BJ (cell line): ENCODE data around the gene OPCML. TPM values are rescaled to one million over a fixed set of nuclear protein-coding genes. Genes with fewer than 3 reads are reported as not detected.

Experiments used
- CTCF ChIA-PET: fragments of 350-600 bp; formaldehyde crosslinking; extraction: SDS; loops from one replicate; lab custom pipeline; 2021; ENCODE audit warnings: antibody characterized with exemption, inconsistent platforms; lab: Yijun Ruan, JAX
- POLR2A ChIA-PET: fragments of 300-600 bp; sonication (Branson Sonifier 250); formaldehyde crosslinking; extraction: SDS; loops from one replicate; lab custom pipeline; 2021; ENCODE audit warnings: antibody characterized with exemption; lab: Charles Lee
- DNase-seq: peaks from one replicate; pipeline ENCODE4 v3.0.0-alpha.2; 2011; ENCODE audit warnings: low read depth
- H3K27me3 ChIP-seq: 2 replicates; pipeline ENCODE4 v1.6.0; 2011; ENCODE audit warnings: low read length; ENCODE audit not compliant: control insufficient read depth, insufficient read depth
- H3K36me3 ChIP-seq: 2 replicates; pipeline ENCODE4 v1.5.1; 2011; ENCODE audit warnings: low read length; ENCODE audit not compliant: control insufficient read depth, insufficient read depth
- H3K4me3 ChIP-seq: 2 replicates; pipeline ENCODE4 v1.5.1; 2011; ENCODE audit warnings: low read depth, mild to moderate bottlenecking, control low read depth, low read length
- CTCF ChIP-seq: IDR thresholded peaks from 2 replicates; pipeline ENCODE4 v1.5.1; 2011; ENCODE audit warnings: low read depth, mild to moderate bottlenecking, control low read depth, inconsistent platforms, low read length, moderate library complexity; ENCODE audit not compliant: insufficient read depth
- polyA plus RNA-seq: library from polyadenylated mRNA; depleted of rRNA; stranded (reverse); fragments of >200 nt; gene quantifications from 2 replicates; pipeline ENCODE4 v1.2.3, GENCODE V29; 2011

Gene OPCML
- polyA plus RNA-seq, 1 experiment, result 2.0 TPM

- TF ChIP-seq CTCF, result no peak
- Histone ChIP-seq H3K4me3 (no peak overlapping the region), H3K27me3 (no peaks in the 10 kb centered on the region), H3K36me3 (no peaks in the 10 kb centered on the region)
- ChIA-PET POLR2A (no interaction called here), CTCF (interaction anchor here (0.6 to 1.8 kb wide), 2 partner anchors 9 to 125 kb away, joined by 3 to 4 read pairs; no protein-coding TSS in a partner anchor)
- DNase-seq, result no peak
Observed at GRCh38 chr11:132901638-132902471, 630.4 kb downstream of the OPCML start.

DNA sequence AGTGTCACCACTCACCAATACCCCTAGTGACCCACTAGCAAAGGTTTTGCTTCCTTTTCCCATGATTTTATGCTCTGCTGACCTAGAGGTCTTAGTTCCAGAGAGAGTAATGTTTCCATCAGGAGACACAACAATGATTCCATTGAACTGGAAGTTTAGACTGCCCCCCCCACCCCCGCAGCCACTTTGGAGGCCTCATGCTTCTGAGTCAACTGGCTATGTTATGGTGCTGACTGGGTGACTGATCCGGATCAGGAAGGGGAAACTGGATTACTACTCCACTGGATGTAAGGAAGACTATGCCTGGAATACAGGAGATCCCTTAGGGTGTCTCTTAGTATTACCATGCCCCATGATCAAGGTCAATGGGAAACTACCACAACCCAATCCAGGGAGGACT lies 633.6 kb downstream of the OPCML start:
- no peaks in the 10 kb centered on the region for H3K27me3 ChIP-seq
- ChIA-PET CTCF (no interaction called here), POLR2A (no interaction called here)
- TF ChIP-seq CTCF, result no peak
- no peaks in the 10 kb centered on the region for H3K36me3 ChIP-seq
- H3K4me3 ChIP-seq, result no peak overlapping the region
- no peak for DNase-seq

DNA sequence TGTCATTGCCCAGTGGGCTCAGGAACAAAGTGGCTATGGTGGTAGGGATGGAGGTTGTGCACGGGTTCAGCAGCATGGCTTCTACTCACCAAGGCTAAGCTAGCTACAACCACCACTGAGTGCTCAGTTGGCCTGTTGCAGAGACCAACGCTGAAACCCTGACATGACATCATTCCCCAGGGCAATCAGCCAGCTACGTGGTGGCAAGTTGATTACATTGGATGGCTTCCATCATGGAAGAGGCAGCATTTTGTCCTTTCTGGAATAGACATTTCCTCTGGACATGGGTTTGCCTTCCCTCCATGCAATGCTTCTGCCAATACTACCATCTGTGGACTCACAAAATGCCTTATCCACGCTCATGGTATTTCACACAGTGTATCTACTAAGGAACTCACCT lies 634.3 kb downstream of the OPCML start:
- TF ChIP-seq CTCF, result no peak
- ChIA-PET CTCF (no interaction called here), POLR2A (no interaction called here)
- Histone ChIP-seq H3K4me3 (no peak overlapping the region), H3K36me3 (no peaks in the 10 kb centered on the region), H3K27me3 (no peaks in the 10 kb centered on the region)
- no peak for DNase-seq

DNA sequence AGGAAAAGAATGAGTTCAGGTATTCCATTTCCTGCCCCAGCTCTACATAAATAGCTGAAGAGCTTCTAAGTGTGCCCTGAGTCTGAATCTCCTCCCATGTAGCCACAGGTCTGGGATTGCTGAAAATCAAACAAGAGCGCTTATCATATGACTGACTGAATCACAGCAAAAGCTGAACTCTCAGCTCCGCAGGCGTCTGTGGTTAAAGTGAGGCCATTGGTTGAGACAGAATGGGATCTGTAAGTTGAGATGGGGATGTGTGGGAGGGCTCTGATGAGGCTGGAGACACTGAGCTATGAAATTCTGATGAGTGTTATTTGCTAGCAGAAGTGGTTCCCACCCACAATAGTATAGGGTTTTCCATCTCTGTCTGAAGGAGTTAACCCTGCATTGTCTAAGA lies 637.0 kb downstream of the OPCML start:
- DNase-seq, result no peak
- CTCF ChIA-PET, result interaction anchor here (1.0 to 1.8 kb wide), 2 partner anchors 11 to 46 kb away, joined by 3 to 5 read pairs; no protein-coding TSS in a partner anchor
- H3K4me3 ChIP-seq, result no peak overlapping the region
- H3K36me3 ChIP-seq, result no peaks in the 10 kb centered on the region
- POLR2A ChIA-PET, result no interaction called here
- TF ChIP-seq CTCF, result no peak
- H3K27me3 ChIP-seq, result no peaks in the 10 kb centered on the region

DNA sequence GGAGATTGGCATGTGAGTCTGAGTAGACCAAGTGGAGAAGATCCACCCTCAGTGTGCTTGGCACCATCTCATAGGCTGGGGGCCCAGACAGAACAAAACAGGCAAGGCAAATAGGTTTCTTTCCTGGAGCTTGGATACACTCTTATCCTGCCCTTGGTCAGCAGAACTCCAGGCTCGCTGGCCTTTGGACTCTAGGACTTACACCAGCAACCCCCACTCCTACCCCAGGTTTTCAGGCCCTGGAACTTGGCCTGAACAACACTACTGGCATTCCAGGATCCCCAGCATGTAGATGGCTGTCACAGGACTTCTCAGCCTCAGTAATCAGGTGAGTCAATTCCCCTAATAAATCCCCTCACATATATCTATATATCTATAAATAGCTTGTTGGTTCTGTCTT lies 637.7 kb downstream of the OPCML start:
- TF ChIP-seq CTCF, result no peak
- DNase-seq, result no peak

More for the DNA sequence above, 637.7 kb downstream of the OPCML start:
- H3K4me3 ChIP-seq, result no peak overlapping the region
- H3K27me3 ChIP-seq, result no peaks in the 10 kb centered on the region
- POLR2A ChIA-PET, result no interaction called here
- CTCF ChIA-PET, result interaction anchor here (1.8 kb wide), 1 partner anchor 10 kb away, joined by 5 read pairs; no protein-coding TSS in a partner anchor
- H3K36me3 ChIP-seq, result no peaks in the 10 kb centered on the region
